HepG2 (cell line): ENCODE data around the gene PLXDC2.

ENCODE experiments used
- ARNTL ChIP-seq: sonication (generic); formaldehyde crosslinking; IDR thresholded peaks from 2 replicates; pipeline ENCODE4 v1.4.0; 2020; ENCODE audit warnings: mild to moderate bottlenecking, missing genetic modification reagents
- ASH2L ChIP-seq: fragments of 300-600, 200-600 bp; sonication (generic); IDR thresholded peaks from 2 replicates; pipeline ENCODE4 v1.7.0; 2017; ENCODE audit warnings: low read depth, mild to moderate bottlenecking, moderate library complexity, mixed read lengths, low read length; ENCODE audit not compliant: insufficient read length
- FOSL2 ChIP-seq: sonication (generic); formaldehyde crosslinking; IDR thresholded peaks from 2 replicates; pipeline ENCODE4 v1.4.0; 2020; ENCODE audit warnings: missing genetic modification reagents
- KAT8 ChIP-seq: IDR thresholded peaks from 2 replicates; pipeline ENCODE4 v1.6.1; 2016; ENCODE audit warnings: missing genetic modification reagents, missing compliant biosample characterization
- POLR2A ChIP-seq, 2 experiments: IDR thresholded peaks; 2 replicates each; pipeline ENCODE4 v1.6.1; 2011; ENCODE audit warnings: low read depth in 2 of 2, low read length in 2 of 2, mild to moderate bottlenecking in 1 of 2, moderate library complexity in 1 of 2; ENCODE audit not compliant: insufficient read depth in 1 of 2
- ZGPAT ChIP-seq: IDR thresholded peaks from 2 replicates; pipeline ENCODE4 v1.6.1; 2016; ENCODE audit warnings: mild to moderate bottlenecking
- ZNF235 ChIP-seq: sonication (generic); formaldehyde crosslinking; IDR thresholded peaks from 2 replicates; pipeline ENCODE4 v1.8.1; 2023; ENCODE audit warnings: mild to moderate bottlenecking, missing genetic modification reagents, borderline replicate concordance
- ZNF354B ChIP-seq: sonication (generic); formaldehyde crosslinking; IDR thresholded peaks from 2 replicates; pipeline ENCODE4 v1.8.0; 2022; ENCODE audit warnings: mild to moderate bottlenecking, missing genetic modification reagents
- ZSCAN5A ChIP-seq: sonication (generic); formaldehyde crosslinking; IDR thresholded peaks from 2 replicates; pipeline ENCODE4 v1.8.0; 2022; ENCODE audit warnings: mild to moderate bottlenecking, missing genetic modification reagents, borderline replicate concordance

GRCh38 chr10:19983880-19984565, 167.8 kb downstream of the PLXDC2 start:
- TF ChIP-seq POLR2A (IDR thresholded peaks at IDR 0.05; ENCODE audit: insufficient read depth in 1 of 2, low read depth in 2 of 2, low read length in 2 of 2) (no peak), ZNF235 (no peak), ASH2L (no peak), ARNTL (CRISPR knock-in tag) (no peak), ZGPAT (no peak), ZSCAN5A (CRISPR knock-in tag) (no peak), ZNF354B (CRISPR knock-in tag) (no peak), KAT8 (no peak), FOSL2 (CRISPR knock-in tag) (no peak)
